Ishikawa (cell line): ENCODE measurements around the gene AGBL2.

Source experiments
- CEBPB ChIP-seq: IDR thresholded peaks from 2 replicates; pipeline ENCODE4 v1.6.1; 2012
- CREB1 ChIP-seq: IDR thresholded peaks from 2 replicates; pipeline ENCODE4 v1.6.1; 2012; ENCODE audit warnings: low read depth
- EGR1 ChIP-seq: IDR thresholded peaks from 2 replicates; pipeline ENCODE4 v1.6.1; 2012
- EP300 ChIP-seq: IDR thresholded peaks from 2 replicates; pipeline ENCODE4 v1.6.1; 2012; ENCODE audit warnings: borderline replicate concordance
- FOXM1 ChIP-seq: IDR thresholded peaks from 2 replicates; pipeline ENCODE4 v1.6.1; 2012; ENCODE audit warnings: low read depth, borderline replicate concordance
- NFIC ChIP-seq: IDR thresholded peaks from 2 replicates; pipeline ENCODE4 v1.6.1; 2012
- RAD21 ChIP-seq: IDR thresholded peaks from 2 replicates; pipeline ENCODE4 v1.6.1; 2012; ENCODE audit warnings: low read depth
- TAF1 ChIP-seq: IDR thresholded peaks from 2 replicates; pipeline ENCODE4 v1.6.1; 2012; ENCODE audit warnings: low read depth, mild to moderate bottlenecking
- TCF12 ChIP-seq: IDR thresholded peaks from 2 replicates; pipeline ENCODE4 v1.6.1; 2012; ENCODE audit warnings: low read depth
- TEAD4 ChIP-seq: IDR thresholded peaks from 2 replicates; pipeline ENCODE4 v1.6.1; 2012
- YY1 ChIP-seq: IDR thresholded peaks from 2 replicates; pipeline ENCODE4 v1.6.1; 2012; ENCODE audit warnings: low read depth
- ZBTB7A ChIP-seq: IDR thresholded peaks from 2 replicates; pipeline ENCODE4 v1.6.1; 2012; ENCODE audit warnings: low read depth
- TF ChIP-seq, protein P1 (sequence below): IDR thresholded peaks from 2 replicates; pipeline ENCODE4 v1.6.1; 2012
- TF ChIP-seq, protein P2 (sequence below): IDR thresholded peaks from 2 replicates; pipeline ENCODE4 v1.6.1; 2012
- TF ChIP-seq, protein P3 (sequence below): IDR thresholded peaks from 2 replicates; pipeline ENCODE4 v1.6.1; 2012; ENCODE audit warnings: low read depth, mild to moderate bottlenecking

The AGBL2 gene

DNA sequence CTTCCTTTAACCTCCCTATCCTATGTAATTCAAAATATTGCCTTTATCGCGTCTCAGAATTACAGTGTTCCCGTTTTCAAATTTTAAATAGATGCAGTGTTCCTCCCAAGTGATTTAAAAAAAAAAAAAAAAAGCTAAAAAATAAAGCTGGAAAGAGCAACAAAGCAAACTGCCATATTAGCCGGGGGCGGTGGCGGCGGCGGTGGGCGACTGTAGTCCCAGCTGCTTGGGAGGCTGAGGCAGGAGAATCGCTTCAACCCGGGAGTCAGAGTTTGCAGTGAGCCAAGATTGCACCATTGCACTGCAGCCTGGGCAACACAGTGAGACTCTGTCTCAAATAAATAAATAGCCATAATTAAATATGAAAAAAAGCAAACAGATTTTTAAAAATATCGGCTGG lies 5.5 kb upstream of the AGBL2 start:
- TF ChIP-seq ZBTB7A = no peak
- no peak for TF ChIP-seq TCF12
- no peak for TF ChIP-seq RAD21
- TF ChIP-seq, protein P1, sequence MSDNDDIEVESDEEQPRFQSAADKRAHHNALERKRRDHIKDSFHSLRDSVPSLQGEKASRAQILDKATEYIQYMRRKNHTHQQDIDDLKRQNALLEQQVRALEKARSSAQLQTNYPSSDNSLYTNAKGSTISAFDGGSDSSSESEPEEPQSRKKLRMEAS = no peak
- no peak for TF ChIP-seq NFIC
- TF ChIP-seq TAF1 = no peak
- no peak for TF ChIP-seq EP300
- TF ChIP-seq, protein P2, sequence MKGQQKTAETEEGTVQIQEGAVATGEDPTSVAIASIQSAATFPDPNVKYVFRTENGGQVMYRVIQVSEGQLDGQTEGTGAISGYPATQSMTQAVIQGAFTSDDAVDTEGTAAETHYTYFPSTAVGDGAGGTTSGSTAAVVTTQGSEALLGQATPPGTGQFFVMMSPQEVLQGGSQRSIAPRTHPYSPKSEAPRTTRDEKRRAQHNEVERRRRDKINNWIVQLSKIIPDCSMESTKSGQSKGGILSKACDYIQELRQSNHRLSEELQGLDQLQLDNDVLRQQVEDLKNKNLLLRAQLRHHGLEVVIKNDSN = no peak
- TF ChIP-seq EGR1 = no peak
- TF ChIP-seq, protein P3, sequence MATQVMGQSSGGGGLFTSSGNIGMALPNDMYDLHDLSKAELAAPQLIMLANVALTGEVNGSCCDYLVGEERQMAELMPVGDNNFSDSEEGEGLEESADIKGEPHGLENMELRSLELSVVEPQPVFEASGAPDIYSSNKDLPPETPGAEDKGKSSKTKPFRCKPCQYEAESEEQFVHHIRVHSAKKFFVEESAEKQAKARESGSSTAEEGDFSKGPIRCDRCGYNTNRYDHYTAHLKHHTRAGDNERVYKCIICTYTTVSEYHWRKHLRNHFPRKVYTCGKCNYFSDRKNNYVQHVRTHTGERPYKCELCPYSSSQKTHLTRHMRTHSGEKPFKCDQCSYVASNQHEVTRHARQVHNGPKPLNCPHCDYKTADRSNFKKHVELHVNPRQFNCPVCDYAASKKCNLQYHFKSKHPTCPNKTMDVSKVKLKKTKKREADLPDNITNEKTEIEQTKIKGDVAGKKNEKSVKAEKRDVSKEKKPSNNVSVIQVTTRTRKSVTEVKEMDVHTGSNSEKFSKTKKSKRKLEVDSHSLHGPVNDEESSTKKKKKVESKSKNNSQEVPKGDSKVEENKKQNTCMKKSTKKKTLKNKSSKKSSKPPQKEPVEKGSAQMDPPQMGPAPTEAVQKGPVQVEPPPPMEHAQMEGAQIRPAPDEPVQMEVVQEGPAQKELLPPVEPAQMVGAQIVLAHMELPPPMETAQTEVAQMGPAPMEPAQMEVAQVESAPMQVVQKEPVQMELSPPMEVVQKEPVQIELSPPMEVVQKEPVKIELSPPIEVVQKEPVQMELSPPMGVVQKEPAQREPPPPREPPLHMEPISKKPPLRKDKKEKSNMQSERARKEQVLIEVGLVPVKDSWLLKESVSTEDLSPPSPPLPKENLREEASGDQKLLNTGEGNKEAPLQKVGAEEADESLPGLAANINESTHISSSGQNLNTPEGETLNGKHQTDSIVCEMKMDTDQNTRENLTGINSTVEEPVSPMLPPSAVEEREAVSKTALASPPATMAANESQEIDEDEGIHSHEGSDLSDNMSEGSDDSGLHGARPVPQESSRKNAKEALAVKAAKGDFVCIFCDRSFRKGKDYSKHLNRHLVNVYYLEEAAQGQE = no peak
- TF ChIP-seq CREB1 = no peak
- no peak for TF ChIP-seq TEAD4
- no peak for TF ChIP-seq CEBPB
- no peak for TF ChIP-seq YY1
- TF ChIP-seq FOXM1 = no peak

DNA sequence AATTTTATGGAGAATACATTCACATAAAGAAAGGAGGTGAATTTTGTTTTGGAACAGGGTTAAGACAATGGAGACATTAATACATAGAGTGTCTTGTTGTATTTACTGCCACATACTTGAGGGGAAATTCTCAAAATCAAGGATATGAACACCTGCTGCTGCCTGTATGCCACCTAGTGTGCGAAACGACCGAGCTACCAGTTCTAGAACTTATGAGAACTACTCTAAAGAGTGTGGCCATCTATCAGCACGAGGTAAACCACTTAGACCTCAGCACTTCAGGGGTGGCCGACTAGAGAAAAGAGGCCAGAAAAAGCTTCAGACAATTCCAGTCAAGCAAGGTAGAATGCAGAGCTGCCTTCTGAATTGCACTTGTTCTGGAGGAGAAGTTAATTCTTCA lies 1.5 kb upstream of the AGBL2 start:
- TF ChIP-seq RAD21 (no peak), CEBPB (no peak), EGR1 (no peak), ZBTB7A (no peak), EP300 (no peak), TAF1 (no peak)

DNA sequence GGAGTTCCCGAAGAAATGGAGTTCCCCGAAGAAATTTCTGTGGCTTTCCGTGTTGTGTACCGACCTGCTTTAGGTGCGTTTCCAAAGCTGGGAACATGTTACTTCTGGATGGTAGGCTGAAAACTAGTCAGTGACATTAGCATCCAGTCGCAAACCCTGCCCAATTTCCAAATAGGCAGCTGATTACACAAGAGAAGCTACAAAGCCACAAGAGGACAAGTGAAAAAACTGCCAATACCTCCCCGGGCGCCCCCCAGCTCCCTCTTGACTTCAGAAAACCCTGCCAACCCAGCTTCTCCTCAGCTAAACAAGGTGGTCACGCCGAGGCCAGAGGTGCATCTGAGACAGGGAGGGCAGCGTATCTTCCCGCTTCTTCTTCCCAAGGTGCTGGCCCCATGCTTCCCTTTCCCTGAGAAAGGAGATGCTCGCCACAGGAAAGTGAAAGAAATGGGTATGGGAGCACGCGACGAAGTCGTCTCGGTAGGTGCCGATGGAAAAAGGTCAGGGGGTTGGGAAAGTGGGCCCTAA lies 551 bp downstream of the AGBL2 start:
- TF ChIP-seq FOXM1 (no peak), TAF1 (no peak), CEBPB (no peak), ZBTB7A (no peak), CREB1 (no peak), EP300 (no peak), TEAD4 (no peak), YY1 (no peak), EGR1 (no peak), RAD21 (no peak), NFIC (no peak), TCF12 (no peak)
- TF ChIP-seq, protein P2 = no peak
- TF ChIP-seq, protein P3 = no peak
- TF ChIP-seq, protein P1 = no peak

DNA sequence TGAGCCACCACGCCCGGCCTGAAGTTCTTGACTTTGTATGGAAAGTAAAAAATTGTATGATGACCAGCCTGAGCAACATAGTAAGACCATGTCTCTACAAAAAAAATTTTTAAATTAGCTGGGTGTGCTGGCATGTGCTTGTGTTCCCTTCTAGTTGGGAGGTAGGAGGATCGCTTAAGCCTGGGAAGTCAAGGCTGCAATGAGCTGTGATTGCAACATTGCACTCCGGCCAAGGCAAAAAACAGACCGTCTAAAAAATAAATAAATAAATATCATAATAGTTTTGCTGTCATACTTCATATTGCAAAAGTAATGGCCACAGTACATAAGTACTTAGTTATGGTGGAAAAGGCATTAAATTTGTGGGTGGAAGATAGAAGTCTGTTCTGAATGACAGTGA lies 3.4 kb downstream of the AGBL2 start:
- TF ChIP-seq YY1 = no peak
- TF ChIP-seq, protein P1 = no peak
- TF ChIP-seq, protein P2 = no peak
- TF ChIP-seq TAF1 = no peak
- TF ChIP-seq FOXM1 = no peak
- no peak for TF ChIP-seq CEBPB
- TF ChIP-seq ZBTB7A = no peak
- TF ChIP-seq, protein P3 = no peak
- TF ChIP-seq EP300 = no peak
- no peak for TF ChIP-seq EGR1
- no peak for TF ChIP-seq RAD21
- TF ChIP-seq TCF12 = no peak
- no peak for TF ChIP-seq NFIC
- no peak for TF ChIP-seq CREB1
- no peak for TF ChIP-seq TEAD4
